HCT116 (cell line): ENCODE results near the gene IRAG1.

Source experiments
- CEBPB ChIP-seq: IDR thresholded peaks from 2 replicates; pipeline ENCODE4 v1.6.1; 2012; ENCODE audit warnings: low read depth
- ELF1 ChIP-seq: IDR thresholded peaks from 2 replicates; pipeline ENCODE4 v1.6.1; 2012; ENCODE audit warnings: low read depth, borderline replicate concordance
- EZH2 ChIP-seq: fragments of 200-600 bp; sonication (generic); IDR thresholded peaks from 2 replicates; pipeline ENCODE4 v1.6.1; 2017; ENCODE audit warnings: antibody characterized with exemption, mixed run types
- JUND ChIP-seq: IDR thresholded peaks from 2 replicates; pipeline ENCODE4 v1.6.1; 2012
- MAX ChIP-seq: IDR thresholded peaks from 2 replicates; pipeline ENCODE4 v1.6.1; 2012
- POLR2A ChIP-seq: IDR thresholded peaks from 2 replicates; pipeline ENCODE4 v1.7.0; 2011; ENCODE audit warnings: borderline replicate concordance; ENCODE audit not compliant: insufficient read depth, insufficient read length; ENCODE audit errors: extremely low read depth
- TCF7L2 ChIP-seq: IDR thresholded peaks from 2 replicates; pipeline ENCODE4 v1.7.0; 2011; ENCODE audit warnings: borderline replicate concordance, inconsistent platforms; ENCODE audit not compliant: insufficient read depth, insufficient read length; ENCODE audit errors: extremely low read depth
- TF ChIP-seq, protein P1 (sequence below), 3 experiments: fragments of 200-600 bp in 1 of 3; sonication (generic) in 1 of 3; IDR thresholded peaks in 2 of 3; conservative IDR thresholded peaks in 1 of 3; 2 replicates each; pipeline ENCODE4 v1.5.1; 2012 to 2017; ENCODE audit warnings: low read depth in 2 of 3, low read length in 2 of 3, antibody characterized with exemption in 1 of 3, borderline replicate concordance in 1 of 3, control low read depth in 1 of 3, mild to moderate bottlenecking in 1 of 3, mixed read lengths in 1 of 3, mixed run types in 1 of 3, moderate library complexity in 1 of 3; ENCODE audit not compliant: insufficient read depth in 1 of 3

DNA sequence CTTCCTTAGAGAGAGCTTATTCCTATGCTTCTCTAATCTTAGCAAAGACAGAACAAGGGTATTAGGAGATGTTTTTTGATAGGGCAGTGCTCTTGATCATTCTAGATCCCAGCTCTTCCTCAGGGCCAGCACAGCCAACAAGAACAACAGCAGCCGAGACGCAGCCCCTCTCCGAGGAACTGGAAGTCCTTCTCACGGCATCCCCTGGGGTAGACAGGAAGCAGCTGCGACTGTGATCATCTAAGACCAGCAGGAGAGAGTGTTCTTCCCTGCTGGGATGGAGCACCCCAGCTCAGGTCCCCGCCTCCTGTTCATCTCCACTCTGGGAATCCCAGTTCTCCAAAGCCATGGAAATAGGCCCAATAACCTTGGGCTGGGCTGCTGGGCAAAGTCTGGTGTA is 29.6 kb downstream of the IRAG1 start:
- TF ChIP-seq, protein P1, sequence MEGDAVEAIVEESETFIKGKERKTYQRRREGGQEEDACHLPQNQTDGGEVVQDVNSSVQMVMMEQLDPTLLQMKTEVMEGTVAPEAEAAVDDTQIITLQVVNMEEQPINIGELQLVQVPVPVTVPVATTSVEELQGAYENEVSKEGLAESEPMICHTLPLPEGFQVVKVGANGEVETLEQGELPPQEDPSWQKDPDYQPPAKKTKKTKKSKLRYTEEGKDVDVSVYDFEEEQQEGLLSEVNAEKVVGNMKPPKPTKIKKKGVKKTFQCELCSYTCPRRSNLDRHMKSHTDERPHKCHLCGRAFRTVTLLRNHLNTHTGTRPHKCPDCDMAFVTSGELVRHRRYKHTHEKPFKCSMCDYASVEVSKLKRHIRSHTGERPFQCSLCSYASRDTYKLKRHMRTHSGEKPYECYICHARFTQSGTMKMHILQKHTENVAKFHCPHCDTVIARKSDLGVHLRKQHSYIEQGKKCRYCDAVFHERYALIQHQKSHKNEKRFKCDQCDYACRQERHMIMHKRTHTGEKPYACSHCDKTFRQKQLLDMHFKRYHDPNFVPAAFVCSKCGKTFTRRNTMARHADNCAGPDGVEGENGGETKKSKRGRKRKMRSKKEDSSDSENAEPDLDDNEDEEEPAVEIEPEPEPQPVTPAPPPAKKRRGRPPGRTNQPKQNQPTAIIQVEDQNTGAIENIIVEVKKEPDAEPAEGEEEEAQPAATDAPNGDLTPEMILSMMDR (IDR thresholded peaks at IDR 0.05 in 2 of 3, conservative IDR thresholded peaks at IDR 0.05 in 1 of 3; ENCODE audit: borderline replicate concordance in 1 of 3, insufficient read depth in 1 of 3, low read depth in 2 of 3, low read length in 2 of 3) = no peak
- TF ChIP-seq EZH2 (no peak), JUND (no peak), POLR2A (no peak), CEBPB (no peak), ELF1 (no peak), MAX (no peak), TCF7L2 (no peak)
